SK-N-DZ (cell line): Measurements from ENCODE around the gene EDC4.

Experiments used
- DNase-seq: peaks from one replicate; pipeline ENCODE4 v3.0.0-alpha.2; 2015; ENCODE audit warnings: low spot score
- small RNA-seq, 2 experiments: library from RNA; depleted of rRNA; stranded (forward); fragments of <200 nt; gene quantifications; one replicate each; pipeline ENCODE3, GENCODE V24; 2014

The EDC4 gene

DNA sequence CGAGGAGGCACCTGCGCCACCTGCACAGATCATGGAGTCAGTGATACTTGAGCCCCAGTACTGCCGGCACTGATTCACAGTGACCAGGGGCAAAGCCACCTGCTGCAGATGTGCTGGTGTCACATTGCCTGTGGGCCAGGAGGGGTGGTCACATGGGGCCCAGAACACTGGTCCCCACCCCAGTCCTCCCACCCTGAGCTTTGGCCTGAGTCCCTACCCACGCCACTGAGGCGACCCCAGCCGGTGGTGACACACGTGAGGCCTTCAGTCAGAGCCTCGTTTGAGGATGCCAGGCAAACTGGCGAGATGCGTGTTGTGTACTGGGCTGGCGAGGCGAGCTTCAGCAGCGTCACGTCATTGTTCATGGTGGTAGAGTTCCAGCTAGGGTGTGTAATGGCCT, 57.3 kb downstream of the EDC4 start:
- no peak for DNase-seq

DNA sequence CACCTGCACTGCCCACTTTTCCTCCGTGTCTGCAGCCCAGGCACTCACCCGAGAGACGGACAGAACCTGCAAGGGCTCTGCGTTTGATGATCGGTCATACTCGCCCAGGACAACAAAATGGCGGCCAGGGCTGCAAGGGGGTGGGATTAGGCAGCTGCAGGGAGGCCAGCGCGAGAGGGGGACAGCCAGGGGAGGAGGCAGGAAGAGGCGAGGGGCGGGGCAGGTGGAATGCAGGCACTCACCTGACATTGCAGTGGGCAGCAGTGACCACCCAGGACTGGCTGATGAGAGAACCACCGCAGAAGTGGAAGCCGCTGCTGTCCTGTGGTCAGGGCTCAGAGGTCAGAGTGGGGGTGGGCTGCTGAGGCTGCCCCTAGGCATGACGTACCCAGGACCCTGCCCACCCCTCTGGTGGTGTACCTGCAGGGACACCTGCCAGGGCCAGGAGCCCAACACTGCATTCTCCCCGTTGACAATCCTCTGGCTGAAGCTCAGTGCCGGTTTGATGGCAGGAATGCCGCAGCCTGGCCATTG, 57.9 kb downstream of the EDC4 start:
- no peak for DNase-seq

Small RNA genes lying within 50 kb of the gene (small RNA-seq; reads per million reads assigned to genes)
- 0 reads per million in 2 experiments for gene AC040162.2
- 0 reads per million in 2 experiments for gene NRN1L
